Activated naive CD4-positive, alpha-beta T cell treated with Interleukin-2 at 50 U/mL for 16 hours (primary cell): Measurements from ENCODE around the gene WWOX.

Source experiments
- DNase-seq: peaks from one replicate; pipeline ENCODE4 v3.0.0-alpha.2; 2020

Gene WWOX

DNA sequence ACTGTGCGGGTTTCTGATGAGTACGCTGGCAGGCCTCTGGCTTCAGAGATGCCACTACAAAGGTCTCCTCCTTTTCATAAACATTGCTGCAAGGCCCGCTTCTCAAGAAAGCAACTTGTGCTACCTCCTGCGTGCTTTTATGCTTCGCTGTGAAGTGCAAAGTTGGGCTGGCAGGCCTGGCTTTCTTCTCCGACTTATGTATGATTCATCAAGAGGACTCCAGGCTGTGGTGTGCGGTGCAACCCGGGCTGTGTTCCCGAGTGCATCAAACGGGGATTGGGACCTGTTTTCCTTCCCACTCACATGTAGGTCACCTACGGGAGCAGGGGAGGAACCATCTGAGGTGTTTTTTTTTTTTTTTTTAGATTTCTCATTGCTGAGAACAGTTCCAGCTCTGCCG lies 534.1 kb downstream of the WWOX start:
- no peak for DNase-seq

DNA sequence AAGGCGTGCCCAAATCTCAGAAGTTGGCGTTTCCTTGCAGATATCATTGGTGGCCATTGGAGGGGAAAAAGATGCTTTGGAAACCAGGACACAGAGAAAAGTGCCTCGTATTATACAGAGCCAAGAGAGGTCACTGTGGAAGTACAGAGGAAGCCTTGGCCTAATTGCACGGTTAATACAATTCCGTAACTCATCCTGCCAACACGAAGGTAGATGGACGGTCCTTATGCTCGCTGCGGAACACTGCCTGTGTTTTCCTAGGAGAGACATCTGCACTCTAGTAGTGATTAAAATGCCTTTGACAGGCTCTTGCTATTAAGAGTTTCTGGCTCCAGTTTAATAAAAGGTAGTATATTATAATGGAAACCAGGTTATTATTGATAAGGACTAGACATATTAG lies 536.4 kb downstream of the WWOX start:
- DNase-seq: no peak

DNA sequence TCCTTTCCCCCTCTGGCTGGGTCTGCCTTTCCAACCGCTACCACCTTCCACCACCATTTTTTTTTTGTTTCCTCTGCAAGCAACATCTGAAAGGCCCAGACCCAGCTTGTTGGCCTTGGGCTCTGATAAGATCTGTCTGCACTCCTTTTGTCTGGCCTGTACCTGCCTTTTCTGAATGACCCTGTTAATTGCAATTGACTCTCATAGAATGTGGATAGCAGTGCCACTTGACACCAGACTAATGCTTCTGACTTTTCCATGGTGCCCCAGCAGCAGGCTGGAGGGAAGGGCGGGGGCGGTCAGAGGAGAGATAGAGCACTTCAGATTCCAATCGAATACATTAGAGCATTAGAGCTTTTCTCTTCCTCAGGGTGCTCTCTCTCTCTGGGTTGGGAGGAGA lies 538.9 kb downstream of the WWOX start:
- no peak for DNase-seq

DNA sequence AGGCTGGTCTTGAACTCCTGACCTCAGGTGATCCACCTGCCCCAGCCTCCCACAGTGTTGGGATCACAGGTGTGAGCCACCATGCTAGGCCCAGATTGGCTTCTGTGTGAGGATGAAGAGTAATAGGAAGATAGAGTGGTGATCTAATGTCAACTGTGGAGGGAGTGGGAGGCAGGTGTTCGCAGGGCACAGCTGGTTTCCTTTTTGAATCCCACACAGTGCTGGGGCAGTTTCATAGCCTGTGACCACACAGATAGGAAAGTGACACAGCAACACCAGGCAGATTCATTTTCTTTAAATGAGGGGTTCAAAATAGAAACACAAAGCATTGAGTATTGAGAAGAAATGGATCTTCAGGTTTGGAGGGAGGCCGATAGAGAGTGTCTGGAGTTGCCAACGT lies 540.3 kb downstream of the WWOX start:
- peak; percentile 2 for DNase-seq

DNA sequence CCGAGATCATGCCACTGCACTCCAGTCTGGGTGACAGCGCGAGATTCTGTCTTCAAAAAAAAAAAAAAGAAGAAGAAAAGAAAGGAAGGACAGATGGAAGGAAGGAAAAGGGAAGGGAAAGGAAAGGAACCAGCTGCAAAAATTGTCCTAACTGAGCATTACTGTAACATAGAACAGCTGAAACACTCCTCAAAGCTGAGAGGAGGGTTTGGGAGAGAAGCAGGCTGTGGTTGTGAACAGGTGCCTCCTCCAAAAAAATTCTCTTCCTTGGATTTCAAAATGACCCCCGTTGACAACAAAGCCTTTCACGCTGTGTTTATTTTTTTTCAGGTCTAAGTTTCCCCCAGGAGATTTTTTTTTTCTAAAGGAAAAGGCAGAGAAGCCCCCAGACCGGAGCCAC lies 541.4 kb downstream of the WWOX start:
- no peak for DNase-seq

DNA sequence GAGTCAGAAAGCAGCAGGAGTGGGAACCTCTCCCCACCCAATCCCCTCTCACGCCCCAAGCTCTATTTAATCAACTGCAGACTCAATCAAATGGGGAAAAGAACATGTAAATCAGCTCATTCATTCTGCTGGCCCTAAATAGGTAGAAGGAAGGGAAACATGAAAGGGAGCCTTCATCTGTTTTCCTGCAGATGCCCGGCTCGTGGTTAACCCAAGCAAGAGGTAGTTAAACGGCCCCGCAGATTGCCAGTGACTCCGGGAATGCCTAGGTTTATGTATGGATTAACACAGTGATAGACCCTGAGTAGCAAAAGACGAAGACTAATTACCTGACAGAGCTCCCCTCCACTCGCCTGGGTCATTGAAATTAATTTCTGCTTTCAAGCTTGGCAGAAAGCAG lies 542.0 kb downstream of the WWOX start:
- DNase-seq: no peak

DNA sequence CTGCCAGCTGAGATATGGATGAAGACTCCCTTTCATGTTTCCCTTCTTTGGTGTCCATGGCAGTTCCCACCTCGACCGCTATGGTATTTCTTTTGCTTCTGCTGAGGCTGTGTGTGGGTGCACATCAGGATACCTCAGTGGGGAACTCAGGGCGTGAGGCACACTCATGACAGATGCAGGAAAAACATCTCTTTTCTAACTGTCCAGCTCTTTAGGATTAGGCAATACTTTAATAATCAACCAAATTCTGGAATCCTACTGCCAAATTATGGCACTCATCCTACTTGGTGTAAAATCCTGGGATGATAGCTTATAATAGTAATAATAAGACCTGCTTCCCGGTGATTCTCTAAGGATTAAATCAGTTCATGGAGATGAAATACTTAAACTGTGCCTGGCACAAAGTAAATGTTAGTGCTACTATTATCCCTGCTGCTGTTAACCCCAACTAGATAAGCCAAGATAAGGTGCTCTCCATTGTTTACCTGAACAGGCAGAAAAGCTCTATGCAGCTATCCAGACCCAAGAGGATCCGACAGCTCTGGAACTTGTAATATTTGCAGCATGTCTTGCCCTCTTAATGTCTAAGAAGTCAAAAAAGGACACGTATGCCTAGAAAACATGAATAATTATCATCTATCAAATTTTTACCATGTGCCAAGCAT lies 543.3 kb downstream of the WWOX start:
- no peak for DNase-seq

DNA sequence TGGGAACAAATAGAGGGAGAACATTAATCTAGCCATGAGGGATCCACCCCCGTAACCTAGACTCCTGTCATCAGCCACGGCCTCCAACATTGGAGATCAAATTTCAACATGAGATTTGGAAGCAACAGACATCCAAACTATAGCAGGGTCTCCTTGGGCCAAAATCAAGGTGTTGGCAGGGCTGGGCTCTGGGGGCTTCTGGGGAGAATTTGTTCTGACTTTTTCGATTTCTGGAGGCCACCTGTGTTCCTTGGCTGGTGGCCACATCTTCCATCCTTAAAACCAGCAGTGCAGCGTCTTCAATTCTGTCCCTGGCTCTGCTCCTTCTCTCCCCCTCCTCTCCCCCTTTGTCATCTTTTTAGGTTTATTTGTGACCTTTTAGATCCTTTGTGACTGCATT lies 546.2 kb downstream of the WWOX start:
- no peak for DNase-seq

DNA sequence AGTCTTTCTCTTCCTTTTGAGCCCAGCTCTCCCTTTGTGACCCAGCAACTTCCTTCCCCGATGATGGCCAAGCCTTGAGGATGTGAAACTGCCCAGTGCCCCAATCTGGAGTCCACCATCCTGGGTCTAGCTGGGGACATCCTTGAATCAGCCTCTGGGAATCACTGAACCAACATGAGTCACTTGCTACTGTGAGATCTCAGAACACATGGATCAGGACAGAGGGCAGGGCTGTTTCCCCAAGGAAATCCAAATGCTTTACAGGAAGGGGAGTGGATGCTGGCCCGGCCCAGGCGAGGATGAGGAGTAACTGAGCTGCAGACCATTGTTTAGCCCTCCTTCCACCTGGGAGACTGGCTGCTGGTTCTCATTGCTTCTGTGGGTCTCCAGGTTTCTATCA lies 547.6 kb downstream of the WWOX start:
- no peak for DNase-seq

DNA sequence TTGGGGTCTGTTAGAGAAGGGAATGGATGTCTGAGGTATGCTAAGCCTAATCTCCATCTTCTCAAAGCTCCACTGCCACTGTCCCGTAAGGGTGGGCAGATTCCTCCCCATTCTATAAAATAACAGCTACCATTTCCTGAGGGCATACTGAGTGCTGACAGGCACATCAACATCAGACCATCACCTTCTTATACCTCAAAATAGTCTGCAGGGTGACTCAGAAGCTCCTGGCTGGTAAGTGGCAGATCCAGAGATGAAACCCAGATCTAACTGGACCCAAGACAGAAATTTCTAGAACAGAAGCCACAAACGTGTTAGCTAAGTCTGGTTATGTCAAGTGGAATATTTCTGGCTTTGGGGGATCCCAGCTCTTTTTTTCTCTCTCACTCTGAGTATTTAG lies 548.0 kb downstream of the WWOX start:
- DNase-seq: no peak

DNA sequence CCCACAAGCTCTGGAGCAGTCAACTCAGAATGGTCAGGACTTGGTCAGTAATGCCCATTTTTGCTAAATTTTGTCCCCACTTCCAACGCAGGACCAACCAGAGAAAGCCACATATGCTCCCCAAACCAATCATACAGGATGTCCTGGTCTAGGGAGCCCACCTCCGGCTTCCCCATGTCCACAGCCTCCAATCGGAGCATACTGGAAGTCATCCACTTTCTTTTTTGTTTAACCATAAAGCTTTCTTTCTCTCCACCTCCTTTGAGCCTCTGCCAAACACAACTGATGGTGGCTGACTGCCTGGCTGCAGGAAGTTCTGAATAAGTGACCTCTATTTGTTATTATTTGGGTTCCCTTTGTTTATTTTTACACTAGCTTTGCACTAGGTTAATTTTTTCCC lies 549.1 kb downstream of the WWOX start:
- DNase-seq: no peak

DNA sequence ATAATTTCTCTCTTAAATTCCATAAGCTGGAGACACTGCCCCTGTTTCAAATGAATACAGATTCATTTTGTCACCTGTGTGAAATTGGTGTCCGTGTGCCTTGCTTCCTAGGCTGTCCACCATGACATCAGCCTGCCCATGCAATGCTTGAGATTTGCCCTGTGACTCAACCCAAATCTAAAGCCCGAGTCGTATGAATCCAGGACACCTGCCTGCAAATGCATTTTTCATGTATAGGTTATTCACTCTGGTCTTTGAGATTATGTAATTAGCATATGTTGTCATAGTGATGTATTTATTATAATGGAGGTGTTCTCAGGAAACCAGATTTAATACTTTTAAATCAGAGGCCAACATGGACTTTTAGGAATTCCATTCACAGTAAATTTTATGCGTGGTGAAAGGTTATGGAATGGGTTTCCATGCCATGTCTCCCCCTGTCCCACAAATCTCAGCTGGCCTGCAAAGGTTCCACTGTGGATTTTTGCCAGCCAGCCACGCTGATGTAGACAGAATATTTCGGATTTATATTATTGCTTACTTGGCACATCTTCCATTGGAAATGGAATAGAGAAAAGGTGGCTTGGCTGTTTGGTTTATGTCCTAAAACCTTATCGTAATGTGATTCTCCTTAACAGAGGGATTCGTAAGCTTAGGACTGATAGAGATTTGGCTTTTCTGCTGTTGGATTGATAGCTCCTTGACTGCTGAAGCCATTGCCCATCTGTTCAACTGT lies 551.1 kb downstream of the WWOX start:
- DNase-seq: no peak

DNA sequence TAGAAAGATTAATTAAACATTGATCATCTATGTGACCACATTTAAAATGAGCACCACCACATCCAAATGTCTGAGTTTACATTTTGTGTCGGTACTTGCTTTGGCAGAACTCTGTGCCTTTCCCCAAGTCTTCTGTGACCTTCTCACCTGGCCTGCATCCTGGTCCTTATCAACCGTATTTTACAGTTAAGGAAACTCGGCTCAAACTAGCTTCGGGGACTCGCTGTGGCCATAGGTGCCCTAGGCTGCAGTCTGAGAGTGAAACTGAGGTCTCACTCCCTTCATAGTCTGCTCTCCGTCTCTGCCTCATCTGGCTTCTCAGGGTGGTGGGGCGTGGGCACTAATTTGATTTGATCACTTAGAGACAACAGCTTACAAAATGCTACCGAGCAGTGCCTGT lies 555.5 kb downstream of the WWOX start:
- DNase-seq: no peak

DNA sequence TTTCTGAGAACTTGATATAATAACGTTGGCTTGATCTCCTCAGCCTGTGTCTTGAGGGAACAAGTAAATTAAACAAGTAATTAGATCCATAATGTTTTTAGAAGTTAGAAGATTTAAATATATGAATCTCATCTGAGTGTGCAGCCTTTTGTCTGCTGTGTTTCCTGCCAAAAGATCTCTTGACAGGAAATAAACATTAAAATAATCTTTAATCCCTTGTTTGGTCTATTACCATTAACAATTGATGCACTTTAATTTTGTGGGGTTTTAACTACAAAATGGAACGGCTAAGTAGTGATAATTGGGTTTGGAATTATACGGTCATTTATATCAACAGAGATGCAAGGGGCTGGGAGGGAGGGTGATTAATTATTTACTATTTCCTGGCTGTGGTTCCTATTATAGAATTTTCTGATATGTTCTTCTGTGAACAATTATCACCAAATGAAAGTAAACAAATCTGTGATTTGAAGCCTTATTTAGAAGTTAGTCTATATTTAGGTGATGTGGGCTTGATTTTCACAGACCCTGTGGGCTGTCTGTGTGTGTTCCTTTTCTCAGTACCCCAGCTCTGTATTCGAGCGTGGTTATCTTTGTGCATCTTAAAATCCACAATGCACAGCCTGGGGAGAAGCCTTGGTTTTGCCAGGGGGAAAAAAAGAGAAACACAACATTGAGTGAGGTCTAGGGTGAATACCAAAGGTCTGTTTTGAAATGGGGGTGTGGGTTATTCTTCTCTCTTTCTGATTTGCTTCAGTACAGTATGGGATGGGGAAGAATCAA lies 556.1 kb downstream of the WWOX start:
- no peak for DNase-seq

DNA sequence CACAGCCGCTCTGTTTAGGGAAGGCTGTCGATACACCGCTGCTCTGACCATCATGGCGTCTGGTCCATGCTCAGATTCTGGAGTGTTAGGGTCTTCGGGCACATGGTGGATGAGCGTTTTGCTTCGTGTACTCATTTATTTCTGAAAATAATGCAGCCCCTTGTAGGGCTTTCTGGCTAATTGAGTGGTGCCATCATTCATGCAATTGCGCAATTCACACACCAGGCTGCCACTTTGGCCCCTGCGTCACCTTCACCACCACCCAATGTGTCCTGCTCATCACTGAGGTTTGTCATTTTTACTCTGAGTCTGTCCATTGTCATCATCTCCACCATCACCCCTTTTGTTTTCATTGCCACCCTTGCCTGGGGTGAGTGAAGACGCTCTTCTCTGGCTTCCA lies 557.4 kb downstream of the WWOX start:
- DNase-seq: no peak

DNA sequence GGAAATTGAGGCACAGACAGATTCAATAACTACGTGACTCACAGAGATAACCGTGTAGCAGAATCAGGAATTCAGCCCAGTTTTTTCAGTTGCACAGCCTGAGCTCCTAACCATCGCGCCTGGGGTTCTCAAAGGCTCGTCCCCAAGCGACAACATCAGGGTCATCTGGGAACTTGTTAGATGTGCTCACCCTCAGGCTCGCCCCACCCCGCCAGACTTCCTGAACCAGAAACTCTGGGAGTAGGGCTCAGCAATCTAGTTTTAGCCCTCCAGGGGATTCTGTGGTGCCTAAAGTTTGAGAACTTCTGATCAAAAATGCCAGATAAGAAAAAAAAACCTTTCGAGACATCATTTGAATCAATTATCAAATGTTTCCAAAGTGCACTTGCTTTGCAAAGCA lies 559.8 kb downstream of the WWOX start:
- DNase-seq: no peak

DNA sequence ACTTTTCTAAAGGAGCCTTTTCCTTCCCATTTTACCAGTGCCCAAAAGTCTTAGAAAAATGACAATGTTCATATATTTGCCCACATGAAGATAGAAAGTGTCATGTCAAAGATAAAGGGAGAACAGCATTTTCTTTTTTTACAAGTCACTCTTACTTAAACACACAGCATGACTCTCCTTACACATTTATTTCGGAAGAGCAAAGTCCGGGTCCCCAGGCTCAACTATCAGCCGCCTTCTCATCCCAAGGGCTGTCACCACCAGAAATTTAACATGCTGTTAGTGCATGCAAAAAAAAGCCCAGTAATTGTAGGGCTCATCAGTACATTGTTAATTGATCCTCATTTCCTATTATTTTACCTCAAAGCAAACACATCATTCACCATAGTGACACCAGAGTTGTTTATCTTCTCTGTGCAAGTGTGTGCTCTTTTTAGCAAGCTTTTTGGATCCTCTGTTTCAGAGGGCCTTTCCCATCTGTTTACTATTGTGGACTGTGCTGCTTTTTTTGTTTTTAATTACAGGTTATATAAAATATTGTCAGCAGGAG lies 560.3 kb downstream of the WWOX start:
- DNase-seq: no peak

DNA sequence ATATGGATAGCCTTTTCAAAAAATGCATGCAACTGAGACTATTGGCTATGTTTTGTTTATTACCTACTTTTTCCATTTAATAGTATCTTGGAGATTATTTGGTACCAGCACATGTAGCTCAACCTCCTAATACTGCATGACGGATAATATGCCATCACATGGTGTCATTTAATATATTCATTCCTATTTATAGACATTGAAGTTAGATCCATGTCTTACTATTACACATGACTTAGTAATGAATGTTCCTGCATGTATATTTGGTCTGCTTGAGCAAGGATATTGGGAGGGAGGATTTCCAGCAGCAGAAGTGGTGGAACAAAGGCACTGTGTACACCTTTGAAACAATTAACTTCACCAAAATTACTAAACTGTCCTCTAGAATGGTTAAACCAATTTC lies 561.3 kb downstream of the WWOX start:
- DNase-seq: no peak

DNA sequence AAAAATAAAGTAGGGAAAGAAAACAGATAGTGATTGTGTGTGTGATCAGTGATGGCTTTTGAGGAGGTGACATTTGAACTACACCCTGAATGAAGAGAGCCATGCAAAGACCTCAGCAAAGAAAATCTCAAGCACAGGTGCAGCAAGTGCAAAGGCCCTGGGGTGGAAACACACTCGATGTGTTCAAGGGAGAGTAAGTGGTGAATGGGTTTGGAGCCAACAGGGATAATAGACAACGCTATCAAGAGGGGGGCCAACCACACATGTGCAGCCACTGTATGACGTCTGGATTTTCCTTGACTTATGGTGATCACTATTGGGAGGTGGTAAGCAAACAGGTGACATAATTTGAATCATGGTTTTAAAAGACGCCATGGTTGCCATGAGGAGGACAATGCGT lies 564.2 kb downstream of the WWOX start:
- DNase-seq: no peak

DNA sequence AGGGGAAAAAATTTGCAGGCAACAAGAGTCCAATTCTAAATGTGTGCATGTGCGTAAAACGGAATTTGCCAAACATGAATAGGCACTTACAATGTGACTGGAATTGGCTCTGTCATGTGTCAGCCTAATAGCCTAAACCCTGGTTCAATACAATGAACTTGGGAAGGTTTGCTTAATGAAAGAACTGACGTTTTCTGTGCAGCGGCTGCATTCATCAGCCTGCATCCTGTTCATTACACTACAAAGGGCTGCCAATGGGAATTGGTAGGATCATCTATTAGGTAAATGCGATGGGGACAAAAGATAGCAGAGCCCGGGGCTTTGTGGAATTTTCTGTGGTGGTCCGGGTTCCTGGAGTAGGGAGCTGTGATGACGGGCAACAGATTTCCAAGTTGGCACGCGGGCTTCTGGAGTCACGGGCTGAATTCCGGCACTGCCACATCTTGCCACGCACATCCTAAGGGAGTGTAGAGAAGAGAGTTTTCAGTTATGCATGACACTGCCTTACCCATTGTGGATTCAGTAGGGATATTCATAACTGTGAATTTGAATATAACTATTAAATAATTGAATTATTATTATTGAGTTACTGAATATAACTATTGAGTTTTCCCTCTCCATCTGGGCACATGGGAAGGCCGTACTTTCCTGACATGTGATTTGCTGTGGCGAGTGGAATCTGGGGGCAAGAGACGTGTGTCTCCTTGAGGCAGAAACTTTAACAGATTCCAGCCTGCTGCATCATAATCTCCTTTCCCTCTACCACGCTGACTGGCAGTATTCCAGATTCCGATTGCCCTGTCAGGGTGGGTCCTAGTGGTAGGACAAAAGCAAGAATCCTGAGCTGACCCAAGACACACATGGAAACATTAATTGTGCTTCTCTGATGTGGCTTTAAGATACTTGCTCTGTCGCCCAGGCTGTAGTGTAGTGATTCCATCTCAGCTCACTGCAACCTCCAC lies 565.6 kb downstream of the WWOX start:
- DNase-seq: no peak

DNA sequence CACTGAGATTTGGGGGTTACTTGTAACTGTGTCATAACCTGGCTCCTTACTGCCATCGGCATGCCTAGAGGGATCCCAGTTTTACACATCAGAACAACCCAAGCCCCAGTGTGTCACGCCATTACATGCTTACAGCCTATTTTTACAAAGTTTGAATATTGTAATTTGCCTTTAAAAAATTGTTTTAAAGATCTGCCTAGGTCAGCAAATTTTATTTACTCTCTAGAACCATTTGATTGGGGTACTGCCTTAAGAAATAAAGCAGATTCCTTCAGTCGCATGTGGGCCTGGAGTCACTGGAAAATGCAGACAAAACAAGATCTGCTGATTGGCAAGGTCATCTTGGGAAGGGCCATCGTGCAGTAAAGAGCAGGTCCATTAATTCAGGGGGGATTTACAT lies 566.9 kb downstream of the WWOX start:
- DNase-seq: no peak

DNA sequence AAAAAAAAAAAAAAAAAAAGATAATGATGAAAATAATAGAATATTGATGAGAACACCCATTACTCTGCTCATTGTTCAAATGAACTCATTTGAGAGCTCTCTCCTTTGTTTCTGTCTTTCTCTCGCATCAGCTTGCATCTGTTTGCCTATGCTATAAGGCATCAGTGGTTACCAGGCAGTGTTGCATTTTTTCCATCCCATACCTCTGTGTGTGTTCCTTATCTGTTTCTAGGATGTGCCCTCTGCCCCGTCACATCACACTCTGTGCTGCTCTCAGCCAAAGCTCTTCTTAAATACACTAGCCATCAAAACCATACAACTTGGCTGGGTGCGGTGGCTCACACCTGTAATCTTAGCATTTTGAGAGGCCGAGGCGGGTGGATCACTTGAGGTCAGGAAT lies 568.2 kb downstream of the WWOX start:
- no peak for DNase-seq

DNA sequence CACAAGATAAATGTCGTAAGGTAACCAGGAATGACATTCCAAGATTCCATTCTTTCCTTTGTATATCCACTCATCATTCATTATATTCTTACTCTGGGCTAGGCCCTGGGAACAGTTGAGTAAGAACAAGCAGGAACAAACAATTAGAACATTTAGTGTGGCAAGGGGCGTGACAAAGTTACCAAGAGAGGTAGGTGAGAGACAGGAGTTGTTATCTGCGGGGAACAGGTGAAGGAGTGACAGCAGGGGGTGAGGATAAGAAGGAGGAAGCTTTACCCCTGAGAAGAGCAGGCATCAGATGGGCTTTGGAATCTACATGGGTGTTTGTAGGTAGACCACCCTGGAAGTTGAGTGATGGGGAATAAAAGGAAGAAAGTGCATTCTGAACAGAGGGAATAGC lies 568.9 kb downstream of the WWOX start:
- no peak for DNase-seq
